Ishikawa (cell line): ENCODE results near the gene TTLL13.
A peak's percentile ranks its signal among the peaks of the same experiment; 100 is the strongest.

ENCODE experiments used
- CEBPB ChIP-seq: IDR thresholded peaks from 2 replicates; pipeline ENCODE4 v1.6.1; 2012
- CREB1 ChIP-seq: IDR thresholded peaks from 2 replicates; pipeline ENCODE4 v1.6.1; 2012; ENCODE audit warnings: low read depth
- EGR1 ChIP-seq: IDR thresholded peaks from 2 replicates; pipeline ENCODE4 v1.6.1; 2012
- EP300 ChIP-seq: IDR thresholded peaks from 2 replicates; pipeline ENCODE4 v1.6.1; 2012; ENCODE audit warnings: borderline replicate concordance
- FOXM1 ChIP-seq: IDR thresholded peaks from 2 replicates; pipeline ENCODE4 v1.6.1; 2012; ENCODE audit warnings: low read depth, borderline replicate concordance
- MAX ChIP-seq: IDR thresholded peaks from 2 replicates; pipeline ENCODE4 v1.6.1; 2012
- NFIC ChIP-seq: IDR thresholded peaks from 2 replicates; pipeline ENCODE4 v1.6.1; 2012
- RAD21 ChIP-seq: IDR thresholded peaks from 2 replicates; pipeline ENCODE4 v1.6.1; 2012; ENCODE audit warnings: low read depth
- REST ChIP-seq: IDR thresholded peaks from 2 replicates; pipeline ENCODE4 v1.6.1; 2012; ENCODE audit warnings: low read depth, mild to moderate bottlenecking
- TAF1 ChIP-seq: IDR thresholded peaks from 2 replicates; pipeline ENCODE4 v1.6.1; 2012; ENCODE audit warnings: low read depth, mild to moderate bottlenecking
- TCF12 ChIP-seq: IDR thresholded peaks from 2 replicates; pipeline ENCODE4 v1.6.1; 2012; ENCODE audit warnings: low read depth
- TEAD4 ChIP-seq: IDR thresholded peaks from 2 replicates; pipeline ENCODE4 v1.6.1; 2012
- USF1 ChIP-seq: IDR thresholded peaks from 2 replicates; pipeline ENCODE4 v1.6.1; 2012
- YY1 ChIP-seq: IDR thresholded peaks from 2 replicates; pipeline ENCODE4 v1.6.1; 2012; ENCODE audit warnings: low read depth
- ZBTB7A ChIP-seq: IDR thresholded peaks from 2 replicates; pipeline ENCODE4 v1.6.1; 2012; ENCODE audit warnings: low read depth

Gene TTLL13

GRCh38 chr15:90214553-90215196 is 34.7 kb upstream of the TTLL13 start:
- TF ChIP-seq EGR1 (no peak), NFIC (no peak), REST (no peak), TCF12 (no peak), EP300 (no peak), USF1 (no peak), TAF1 (no peak), FOXM1 (no peak), ZBTB7A (no peak), RAD21 (no peak), YY1 (no peak), TEAD4 (no peak), CEBPB (no peak), CREB1 (no peak), MAX (no peak)

- TF ChIP-seq TEAD4 (no peak), EP300 (no peak), USF1 (no peak), CEBPB (no peak), YY1 (no peak)
Observed at GRCh38 chr15:90217671-90218394, 31.5 kb upstream of the TTLL13 start.

- no peak for TF ChIP-seq REST
- peak; percentile 60 for TF ChIP-seq RAD21
- TF ChIP-seq ZBTB7A = peak; percentile 56; the same call in 1 of the 2 replicates
Observed at GRCh38 chr15:90219421-90220141, 29.8 kb upstream of the TTLL13 start.

GRCh38 chr15:90221246-90221900 is 28.0 kb upstream of the TTLL13 start:
- no peak for TF ChIP-seq TCF12
- TF ChIP-seq RAD21 = peak; percentile 96
- TF ChIP-seq EGR1 = no peak
- TF ChIP-seq NFIC = 0 out of 2 replicates have a peak, but pooled peaks have one; percentile 49

- TF ChIP-seq RAD21 (no peak), TAF1 (no peak), USF1 (no peak), EGR1 (no peak), EP300 (no peak), TEAD4 (no peak), YY1 (no peak), TCF12 (no peak), FOXM1 (no peak), NFIC (no peak), CREB1 (no peak), MAX (no peak), ZBTB7A (no peak), CEBPB (no peak), REST (no peak)
Observed at GRCh38 chr15:90222547-90222946, 26.8 kb upstream of the TTLL13 start.
